Stimulated activated CD4-positive, alpha-beta T cell treated with anti-CD3 and anti-CD28 coated beads, TNF-alpha, amount 100 ng/mL, for 4 hours (primary cell): ENCODE results near the gene FARS2.

ENCODE experiments used
- DNase-seq, 3 experiments: peaks; one replicate each; pipeline ENCODE4 v3.0.0-alpha.2; 2020; ENCODE audit warnings: low read depth in 3 of 3

FARS2 gene

GRCh38 chr6:5249451-5250122 is 11.7 kb upstream of the FARS2 start:
- no peak for DNase-seq

GRCh38 chr6:5250451-5250850 is 10.9 kb upstream of the FARS2 start:
- DNase-seq, result no peak

- no peak for DNase-seq
These were observed 10.4 kb upstream of the FARS2 start for GRCh38 chr6:5250911-5251310.

GRCh38 chr6:5256952-5257351 is 4.4 kb upstream of the FARS2 start:
- no peak for DNase-seq

- no peak for DNase-seq
These were observed 3.9 kb upstream of the FARS2 start for GRCh38 chr6:5257400-5257799.

GRCh38 chr6:5259428-5259827 is 1.9 kb upstream of the FARS2 start:
- no peak for DNase-seq

GRCh38 chr6:5260111-5260620 is 1.1 kb upstream of the FARS2 start:
- DNase-seq, result peak; percentile 57 to 64 (median 63)

- no peak for DNase-seq
These were observed 314 bp downstream of the FARS2 start for GRCh38 chr6:5261545-5262109.

GRCh38 chr6:5266423-5266822 is 5.1 kb downstream of the FARS2 start:
- DNase-seq, result no peak

GRCh38 chr6:5270093-5270680 is 8.9 kb downstream of the FARS2 start:
- DNase-seq, result no peak

- DNase-seq, result no peak
These were observed 10.6 kb downstream of the FARS2 start for GRCh38 chr6:5271926-5272325.

GRCh38 chr6:5274231-5274630 is 12.9 kb downstream of the FARS2 start:
- DNase-seq, result no peak

- DNase-seq, result no peak
These were observed 14.2 kb downstream of the FARS2 start for GRCh38 chr6:5275497-5275896.

- DNase-seq, result no peak
These were observed 15.3 kb downstream of the FARS2 start for GRCh38 chr6:5276581-5276980.

GRCh38 chr6:5277589-5277988 is 16.3 kb downstream of the FARS2 start:
- no peak for DNase-seq

GRCh38 chr6:5278047-5278446 is 16.7 kb downstream of the FARS2 start:
- no peak for DNase-seq

- DNase-seq, result no peak
These were observed 17.3 kb downstream of the FARS2 start for GRCh38 chr6:5278565-5279120.

GRCh38 chr6:5279891-5280338 is 18.6 kb downstream of the FARS2 start:
- DNase-seq, result no peak

GRCh38 chr6:5280920-5281319 is 19.6 kb downstream of the FARS2 start:
- DNase-seq, result no peak

GRCh38 chr6:5282191-5282623 is 20.9 kb downstream of the FARS2 start:
- no peak for DNase-seq

- DNase-seq, result no peak
These were observed 23.8 kb downstream of the FARS2 start for GRCh38 chr6:5285081-5285480.

- DNase-seq, result no peak
These were observed 24.2 kb downstream of the FARS2 start for GRCh38 chr6:5285526-5285925.

GRCh38 chr6:5286780-5287179 is 25.5 kb downstream of the FARS2 start:
- DNase-seq, result no peak
